ENCODE results near the gene ETV3.

DNA sequence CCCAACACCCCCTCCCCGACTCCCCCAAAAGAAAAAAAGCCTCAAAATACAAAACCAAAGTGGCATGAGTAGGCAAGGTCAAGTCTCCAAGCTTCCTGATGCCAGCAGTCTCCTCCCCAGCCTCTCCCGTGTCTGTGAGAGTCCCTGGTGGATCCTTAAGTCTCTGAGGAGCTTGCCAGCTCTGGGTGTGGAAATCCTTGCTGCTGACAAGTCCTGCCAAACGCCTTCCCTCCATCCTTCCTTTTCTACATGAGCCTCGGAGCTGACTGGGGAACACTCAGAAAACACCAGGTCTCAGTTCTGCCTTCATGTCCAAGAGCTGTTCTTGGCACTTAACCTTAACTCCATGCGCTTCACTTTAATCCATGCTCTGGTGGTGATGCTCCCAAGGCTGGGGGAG lies 34.9 kb downstream of the ETV3 start:
- no peak for TF ChIP-seq CTCF (IDR thresholded peaks at IDR 0.05)
- no peak for TF ChIP-seq POLR2A (IDR thresholded peaks at IDR 0.05)
- TF ChIP-seq EP300 (IDR thresholded peaks at IDR 0.05) = no peak
- no peak for TF ChIP-seq POLR2AphosphoS5 (IDR thresholded peaks at IDR 0.05)

All from stomach (tissue), 4 donors.